ENCODE results near the gene DIDO1. TPM values are rescaled to one million over a fixed set of nuclear protein-coding genes. Genes with fewer than 3 reads are reported as not detected.

Gene DIDO1
- total and polyA plus RNA-seq, 2 of the 13 experiments (the other 11 are each of a cell fraction or from before 2014, with no cell fraction given), result 75.0 to 75.1 TPM

DNA sequence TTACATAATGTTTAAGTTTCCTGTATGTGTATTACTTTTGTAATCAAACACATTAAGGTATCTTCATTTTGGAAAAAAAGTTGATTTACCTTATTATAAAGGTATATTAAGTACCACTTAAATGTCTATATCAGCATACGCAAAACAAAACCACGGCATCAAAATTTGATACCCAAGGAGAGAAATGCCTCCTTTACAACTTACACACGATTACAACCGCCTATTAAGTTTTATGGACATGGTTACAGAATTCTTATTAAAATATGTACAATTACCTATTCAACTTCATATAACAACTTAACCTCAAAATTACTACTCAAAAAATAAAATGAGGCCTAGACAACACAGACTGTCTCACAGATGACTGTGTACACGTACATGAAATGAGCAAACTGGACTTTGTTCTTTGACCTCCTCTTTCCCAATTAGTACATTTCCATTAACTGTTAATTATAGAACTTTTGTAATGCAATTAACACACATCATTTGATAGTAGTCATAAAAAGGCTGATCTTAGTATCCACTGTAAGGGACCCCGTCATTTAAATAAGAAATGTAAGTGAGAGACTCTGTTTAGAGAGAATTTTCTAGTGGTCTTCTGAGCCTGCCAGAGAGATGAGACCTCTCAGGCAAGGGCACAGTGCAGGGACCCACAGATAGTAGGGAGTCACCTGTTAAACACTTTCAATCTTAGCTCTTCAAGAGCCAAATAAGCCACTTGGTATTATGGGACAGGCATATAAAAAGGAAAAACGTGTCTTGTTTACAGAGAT lies 2.5 kb downstream of the DIDO1 start (continued):
- TF ChIP-seq, protein P1, sequence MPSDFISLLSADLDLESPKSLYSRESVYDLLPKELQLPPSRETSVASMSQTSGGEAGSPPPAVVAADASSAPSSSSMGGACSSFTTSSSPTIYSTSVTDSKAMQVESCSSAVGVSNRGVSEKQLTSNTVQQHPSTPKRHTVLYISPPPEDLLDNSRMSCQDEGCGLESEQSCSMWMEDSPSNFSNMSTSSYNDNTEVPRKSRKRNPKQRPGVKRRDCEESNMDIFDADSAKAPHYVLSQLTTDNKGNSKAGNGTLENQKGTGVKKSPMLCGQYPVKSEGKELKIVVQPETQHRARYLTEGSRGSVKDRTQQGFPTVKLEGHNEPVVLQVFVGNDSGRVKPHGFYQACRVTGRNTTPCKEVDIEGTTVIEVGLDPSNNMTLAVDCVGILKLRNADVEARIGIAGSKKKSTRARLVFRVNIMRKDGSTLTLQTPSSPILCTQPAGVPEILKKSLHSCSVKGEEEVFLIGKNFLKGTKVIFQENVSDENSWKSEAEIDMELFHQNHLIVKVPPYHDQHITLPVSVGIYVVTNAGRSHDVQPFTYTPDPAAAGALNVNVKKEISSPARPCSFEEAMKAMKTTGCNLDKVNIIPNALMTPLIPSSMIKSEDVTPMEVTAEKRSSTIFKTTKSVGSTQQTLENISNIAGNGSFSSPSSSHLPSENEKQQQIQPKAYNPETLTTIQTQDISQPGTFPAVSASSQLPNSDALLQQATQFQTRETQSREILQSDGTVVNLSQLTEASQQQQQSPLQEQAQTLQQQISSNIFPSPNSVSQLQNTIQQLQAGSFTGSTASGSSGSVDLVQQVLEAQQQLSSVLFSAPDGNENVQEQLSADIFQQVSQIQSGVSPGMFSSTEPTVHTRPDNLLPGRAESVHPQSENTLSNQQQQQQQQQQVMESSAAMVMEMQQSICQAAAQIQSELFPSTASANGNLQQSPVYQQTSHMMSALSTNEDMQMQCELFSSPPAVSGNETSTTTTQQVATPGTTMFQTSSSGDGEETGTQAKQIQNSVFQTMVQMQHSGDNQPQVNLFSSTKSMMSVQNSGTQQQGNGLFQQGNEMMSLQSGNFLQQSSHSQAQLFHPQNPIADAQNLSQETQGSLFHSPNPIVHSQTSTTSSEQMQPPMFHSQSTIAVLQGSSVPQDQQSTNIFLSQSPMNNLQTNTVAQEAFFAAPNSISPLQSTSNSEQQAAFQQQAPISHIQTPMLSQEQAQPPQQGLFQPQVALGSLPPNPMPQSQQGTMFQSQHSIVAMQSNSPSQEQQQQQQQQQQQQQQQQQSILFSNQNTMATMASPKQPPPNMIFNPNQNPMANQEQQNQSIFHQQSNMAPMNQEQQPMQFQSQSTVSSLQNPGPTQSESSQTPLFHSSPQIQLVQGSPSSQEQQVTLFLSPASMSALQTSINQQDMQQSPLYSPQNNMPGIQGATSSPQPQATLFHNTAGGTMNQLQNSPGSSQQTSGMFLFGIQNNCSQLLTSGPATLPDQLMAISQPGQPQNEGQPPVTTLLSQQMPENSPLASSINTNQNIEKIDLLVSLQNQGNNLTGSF (CRISPR knock-in tag; IDR thresholded peaks at IDR 0.05), result no peak
- TF ChIP-seq ZNF292 (CRISPR knock-in tag; IDR thresholded peaks at IDR 0.05; ENCODE audit: borderline replicate concordance, low read depth) (no peak), TBL1XR1 (IDR thresholded peaks at IDR 0.05; ENCODE audit: borderline replicate concordance, low read length, partially characterized antibody) (no peak), ZNF672 (CRISPR knock-in tag; IDR thresholded peaks at IDR 0.05) (no peak), ZNF160 (CRISPR knock-in tag; IDR thresholded peaks at IDR 0.05) (no peak), ZNF274 (CRISPR knock-in tag; IDR thresholded peaks at IDR 0.05) (no peak), ZNF839 (CRISPR knock-in tag; IDR thresholded peaks at IDR 0.05; ENCODE audit: borderline replicate concordance) (no peak), MLLT10 (CRISPR knock-in tag; IDR thresholded peaks at IDR 0.05) (no peak; the same call in 1 of the 2 replicates)
- TF ChIP-seq, protein P2, sequence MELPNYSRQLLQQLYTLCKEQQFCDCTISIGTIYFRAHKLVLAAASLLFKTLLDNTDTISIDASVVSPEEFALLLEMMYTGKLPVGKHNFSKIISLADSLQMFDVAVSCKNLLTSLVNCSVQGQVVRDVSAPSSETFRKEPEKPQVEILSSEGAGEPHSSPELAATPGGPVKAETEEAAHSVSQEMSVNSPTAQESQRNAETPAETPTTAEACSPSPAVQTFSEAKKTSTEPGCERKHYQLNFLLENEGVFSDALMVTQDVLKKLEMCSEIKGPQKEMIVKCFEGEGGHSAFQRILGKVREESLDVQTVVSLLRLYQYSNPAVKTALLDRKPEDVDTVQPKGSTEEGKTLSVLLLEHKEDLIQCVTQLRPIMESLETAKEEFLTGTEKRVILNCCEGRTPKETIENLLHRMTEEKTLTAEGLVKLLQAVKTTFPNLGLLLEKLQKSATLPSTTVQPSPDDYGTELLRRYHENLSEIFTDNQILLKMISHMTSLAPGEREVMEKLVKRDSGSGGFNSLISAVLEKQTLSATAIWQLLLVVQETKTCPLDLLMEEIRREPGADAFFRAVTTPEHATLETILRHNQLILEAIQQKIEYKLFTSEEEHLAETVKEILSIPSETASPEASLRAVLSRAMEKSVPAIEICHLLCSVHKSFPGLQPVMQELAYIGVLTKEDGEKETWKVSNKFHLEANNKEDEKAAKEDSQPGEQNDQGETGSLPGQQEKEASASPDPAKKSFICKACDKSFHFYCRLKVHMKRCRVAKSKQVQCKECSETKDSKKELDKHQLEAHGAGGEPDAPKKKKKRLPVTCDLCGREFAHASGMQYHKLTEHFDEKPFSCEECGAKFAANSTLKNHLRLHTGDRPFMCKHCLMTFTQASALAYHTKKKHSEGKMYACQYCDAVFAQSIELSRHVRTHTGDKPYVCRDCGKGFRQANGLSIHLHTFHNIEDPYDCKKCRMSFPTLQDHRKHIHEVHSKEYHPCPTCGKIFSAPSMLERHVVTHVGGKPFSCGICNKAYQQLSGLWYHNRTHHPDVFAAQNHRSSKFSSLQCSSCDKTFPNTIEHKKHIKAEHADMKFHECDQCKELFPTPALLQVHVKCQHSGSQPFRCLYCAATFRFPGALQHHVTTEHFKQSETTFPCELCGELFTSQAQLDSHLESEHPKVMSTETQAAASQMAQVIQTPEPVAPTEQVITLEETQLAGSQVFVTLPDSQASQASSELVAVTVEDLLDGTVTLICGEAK (IDR thresholded peaks at IDR 0.05), result no peak
- TF ChIP-seq, protein P2 (CRISPR knock-in tag; IDR thresholded peaks at IDR 0.05), result no peak

All from HepG2 (cell line).